ENCODE measurements around the gene IFT22.
A peak's percentile ranks its signal among the peaks of the same experiment; 100 is the strongest.

IFT22 gene

DNA sequence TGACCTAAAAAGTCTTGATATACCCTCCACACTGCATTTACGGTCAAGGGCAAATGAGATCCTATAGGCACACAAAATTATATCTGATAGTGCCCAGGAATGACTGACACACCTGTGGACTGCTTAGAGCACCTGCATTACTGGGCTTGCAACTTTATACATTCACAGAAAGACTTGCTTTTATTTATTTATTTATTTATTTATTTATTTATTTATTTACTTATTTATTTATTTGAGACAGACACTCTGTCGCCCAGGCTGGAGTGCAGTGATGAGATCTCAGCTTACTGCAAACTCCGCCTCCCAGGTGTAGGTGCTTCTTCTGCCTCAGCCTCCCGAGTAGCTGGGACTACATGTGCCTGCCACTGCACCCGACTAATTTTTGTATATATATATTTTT, 6.5 kb upstream of the IFT22 start:
- no peak overlapping the region for H3K4me3 ChIP-seq (ENCODE audit: low read depth, low read length)
- DNase-seq (ENCODE audit: low read depth, low spot score): no peak
- CTCF ChIA-PET: interaction anchor here (0.7 to 1.2 kb wide), 2 partner anchors 13 to 17 kb away, joined by 3 read pairs; no protein-coding TSS in a partner anchor
- POLR2A ChIA-PET: no interaction called here
- TF ChIP-seq, protein P1, sequence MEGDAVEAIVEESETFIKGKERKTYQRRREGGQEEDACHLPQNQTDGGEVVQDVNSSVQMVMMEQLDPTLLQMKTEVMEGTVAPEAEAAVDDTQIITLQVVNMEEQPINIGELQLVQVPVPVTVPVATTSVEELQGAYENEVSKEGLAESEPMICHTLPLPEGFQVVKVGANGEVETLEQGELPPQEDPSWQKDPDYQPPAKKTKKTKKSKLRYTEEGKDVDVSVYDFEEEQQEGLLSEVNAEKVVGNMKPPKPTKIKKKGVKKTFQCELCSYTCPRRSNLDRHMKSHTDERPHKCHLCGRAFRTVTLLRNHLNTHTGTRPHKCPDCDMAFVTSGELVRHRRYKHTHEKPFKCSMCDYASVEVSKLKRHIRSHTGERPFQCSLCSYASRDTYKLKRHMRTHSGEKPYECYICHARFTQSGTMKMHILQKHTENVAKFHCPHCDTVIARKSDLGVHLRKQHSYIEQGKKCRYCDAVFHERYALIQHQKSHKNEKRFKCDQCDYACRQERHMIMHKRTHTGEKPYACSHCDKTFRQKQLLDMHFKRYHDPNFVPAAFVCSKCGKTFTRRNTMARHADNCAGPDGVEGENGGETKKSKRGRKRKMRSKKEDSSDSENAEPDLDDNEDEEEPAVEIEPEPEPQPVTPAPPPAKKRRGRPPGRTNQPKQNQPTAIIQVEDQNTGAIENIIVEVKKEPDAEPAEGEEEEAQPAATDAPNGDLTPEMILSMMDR (IDR thresholded peaks at IDR 0.05; ENCODE audit: insufficient read depth, low read length, missing control alignments): no peak

DNA sequence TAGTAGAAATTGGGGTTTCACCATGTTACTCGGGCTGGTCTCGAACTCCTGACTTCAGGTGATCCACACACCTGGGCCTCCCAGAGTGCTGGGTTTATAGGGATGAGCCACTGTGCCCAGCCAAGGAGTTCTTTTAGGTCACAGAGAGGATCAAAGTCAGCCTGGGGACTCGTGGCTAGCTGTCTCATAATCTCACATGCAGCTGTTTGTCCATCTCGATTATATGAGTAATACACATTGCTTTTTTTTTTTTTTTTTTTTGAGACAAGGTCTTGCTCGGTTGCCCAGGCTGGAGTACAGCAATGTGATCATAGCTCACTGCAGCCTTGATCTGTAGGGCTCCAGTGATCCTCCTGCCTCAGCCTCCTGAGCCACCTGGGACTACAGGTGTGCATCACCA, 2.2 kb downstream of the IFT22 start:
- ChIA-PET CTCF (interaction anchor here (0.7 kb wide), 1 partner anchor 15 kb away, joined by 3 read pairs; no protein-coding TSS in a partner anchor), POLR2A (no interaction called here)
- DNase-seq (ENCODE audit: low read depth, low spot score): no peak
- no peak overlapping the region for H3K4me3 ChIP-seq (ENCODE audit: low read depth, low read length)
- TF ChIP-seq, protein P1 (IDR thresholded peaks at IDR 0.05; ENCODE audit: insufficient read depth, low read length, missing control alignments): no peak

DNA sequence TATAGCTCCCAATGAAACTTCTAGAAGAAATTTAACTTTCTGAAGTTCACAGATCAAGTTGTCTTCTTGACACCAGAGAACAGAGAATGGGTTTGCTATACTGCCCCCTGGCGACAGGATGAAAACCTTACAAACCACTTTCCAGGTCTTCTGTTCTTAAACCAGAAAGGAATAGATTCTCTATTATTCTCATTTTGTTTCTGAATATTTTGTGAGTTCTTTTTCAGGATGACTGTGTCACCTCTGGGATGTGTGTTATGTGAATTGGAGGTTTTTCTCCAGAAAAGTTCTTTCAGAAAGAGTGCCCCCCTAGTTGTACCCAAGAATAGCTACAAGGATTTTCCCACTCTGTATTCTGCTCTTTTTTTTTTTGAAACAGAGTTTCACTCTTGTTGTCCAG, 6.3 kb downstream of the IFT22 start:
- ChIA-PET CTCF (interaction anchor here (0.7 to 4.0 kb wide), 21 partner anchors 9 to 260 kb away, joined by 3 to 14 read pairs (median 3); partner anchors contain the start of gene COL26A1), POLR2A (interaction anchor here (0.6 kb wide), 1 partner anchor 60 kb away, joined by 5 read pairs; no protein-coding TSS in a partner anchor)

DNA sequence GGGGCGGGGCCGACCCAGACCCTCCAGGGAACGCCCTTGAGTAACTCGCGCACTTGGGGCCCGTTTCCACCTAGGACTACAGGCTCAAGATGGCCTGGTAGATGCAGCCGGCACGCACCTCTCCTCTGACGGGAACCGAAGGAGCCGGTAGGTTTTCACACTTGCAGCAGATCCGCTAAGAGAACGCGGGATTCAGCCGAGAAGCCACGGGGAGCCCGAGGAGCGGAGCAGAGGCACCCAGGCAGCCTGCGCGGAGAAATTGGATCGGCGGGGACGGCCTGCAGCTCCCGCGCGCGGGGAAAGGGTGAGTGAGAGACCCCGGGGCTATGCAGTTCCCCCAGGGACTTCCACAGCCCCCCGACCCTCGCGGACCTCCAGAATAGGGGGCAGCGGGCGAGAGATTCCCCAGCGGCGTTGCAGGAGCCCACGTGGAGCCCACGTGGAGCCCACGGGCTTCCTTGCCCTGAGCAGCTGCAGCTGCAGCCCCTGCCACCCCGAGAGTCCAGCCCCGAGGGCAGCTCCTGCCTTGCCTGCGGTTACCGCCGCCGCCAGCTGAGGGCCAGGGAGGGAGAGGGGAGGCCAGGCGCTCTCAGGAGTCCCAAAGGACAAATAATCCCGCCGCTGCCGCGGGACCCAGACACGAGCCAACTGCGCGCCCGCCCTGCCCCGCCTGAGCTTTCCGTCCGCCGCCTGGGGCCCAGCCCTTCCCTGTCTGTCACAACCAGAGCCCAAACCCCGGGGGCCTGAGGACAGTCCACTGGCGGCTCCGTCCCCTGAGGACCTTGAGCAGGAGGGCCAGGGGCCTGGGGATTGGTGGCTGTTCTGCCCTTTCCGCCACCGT, 13.1 kb downstream of the IFT22 start:
- ChIA-PET POLR2A (no interaction called here), CTCF (interaction anchor here (0.9 to 2.0 kb wide), 6 partner anchors 9 to 164 kb away, joined by 3 to 6 read pairs (median 4); no protein-coding TSS in a partner anchor)
- H3K4me3 ChIP-seq (ENCODE audit: low read depth, low read length): peak overlapping the region; percentile 52
- no peak for DNase-seq (ENCODE audit: low read depth, low spot score)
- TF ChIP-seq, protein P1 (IDR thresholded peaks at IDR 0.05; ENCODE audit: insufficient read depth, low read length, missing control alignments): no peak

More for the DNA sequence above, 6.3 kb downstream of the IFT22 start:
- TF ChIP-seq, protein P1 (IDR thresholded peaks at IDR 0.05; ENCODE audit: insufficient read depth, low read length, missing control alignments): peak; percentile 41
- no peak for DNase-seq (ENCODE audit: low read depth, low spot score)
- H3K4me3 ChIP-seq (ENCODE audit: low read depth, low read length): no peak overlapping the region

DNA sequence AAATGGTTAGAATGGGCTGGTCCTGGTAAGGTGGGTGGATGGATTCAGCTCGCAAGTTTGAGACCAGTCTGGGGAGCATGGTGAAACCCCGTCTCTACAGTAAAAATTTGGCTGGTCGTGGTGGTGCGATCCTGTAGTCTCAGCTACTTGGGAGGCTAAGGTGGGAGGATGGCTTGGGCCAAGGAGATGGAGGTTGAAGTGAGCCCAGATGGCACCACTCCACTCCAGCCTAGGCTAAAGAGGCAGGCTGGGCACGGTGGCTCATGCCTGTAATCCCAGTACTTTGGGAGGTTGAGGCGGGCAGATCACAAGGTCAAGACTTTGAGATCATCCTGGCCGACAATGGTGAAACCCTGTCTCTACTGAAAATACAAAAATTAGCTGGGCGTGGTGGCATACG, 15.3 kb downstream of the IFT22 start:
- POLR2A ChIA-PET: no interaction called here
- CTCF ChIA-PET: interaction anchor here (1.4 to 2.0 kb wide), 2 partner anchors 9 to 52 kb away, joined by 3 to 7 read pairs; no protein-coding TSS in a partner anchor
- TF ChIP-seq, protein P1 (IDR thresholded peaks at IDR 0.05; ENCODE audit: insufficient read depth, low read length, missing control alignments): no peak
- no peak for DNase-seq (ENCODE audit: low read depth, low spot score)
- H3K4me3 ChIP-seq (ENCODE audit: low read depth, low read length): no peak overlapping the region

DNA sequence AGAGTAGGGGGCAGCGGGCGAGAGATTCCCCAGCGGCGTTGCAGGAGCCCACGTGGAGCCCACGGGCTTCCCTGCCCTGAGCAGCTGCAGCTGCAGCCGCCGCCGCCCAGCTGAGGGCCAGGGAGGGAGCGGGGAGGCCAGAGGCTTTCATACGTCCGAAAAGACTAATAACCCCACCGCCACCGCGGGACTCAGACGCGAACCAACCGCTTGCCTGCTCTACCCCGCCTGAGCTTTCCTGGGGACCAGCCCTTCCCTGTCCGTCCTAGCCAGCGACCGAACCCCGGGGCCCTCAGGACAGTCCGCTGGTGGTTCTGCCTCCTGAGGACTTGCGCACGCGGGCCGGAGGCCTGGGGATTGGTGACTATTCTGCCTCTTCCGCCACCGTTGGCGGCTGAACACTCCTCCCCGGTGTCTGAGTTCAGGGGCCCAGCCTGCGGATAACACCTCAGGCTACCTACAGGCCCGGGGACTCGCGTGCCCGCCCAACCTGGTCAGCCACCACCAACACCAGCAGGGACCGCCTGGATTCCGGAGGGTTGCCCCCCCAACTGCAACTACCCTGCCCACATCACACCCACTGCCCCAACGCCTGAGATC, 18.4 kb downstream of the IFT22 start:
- POLR2A ChIA-PET: no interaction called here
- DNase-seq (ENCODE audit: low read depth, low spot score): no peak
- CTCF ChIA-PET: interaction anchor here (1.6 to 3.6 kb wide), 2 partner anchors 12 kb away, joined by 8 to 12 read pairs; no protein-coding TSS in a partner anchor
- no peak overlapping the region for H3K4me3 ChIP-seq (ENCODE audit: low read depth, low read length)
- TF ChIP-seq, protein P1 (IDR thresholded peaks at IDR 0.05; ENCODE audit: insufficient read depth, low read length, missing control alignments): no peak

Data from AG04449 (cell line).